Measurements from ENCODE around the gene SREBF1.

- TF ChIP-seq CTCF (conservative IDR thresholded peaks at IDR 0.05; ENCODE audit: low read depth, low read length) (no peak), EZH2 (IDR thresholded peaks at IDR 0.05; ENCODE audit: low read length, unreplicated experiment) (no peak)
Measured at GRCh38 chr17:17844500-17844899, 7.7 kb upstream of the SREBF1 start.
